Stimulated activated CD4-positive, alpha-beta T cell treated with anti-CD3 and anti-CD28 coated beads, Interleukin-12 subunit alpha, Interleukin-12 subunit beta, amount 100 ng/mL, for 24 hours (primary cell): Measurements from ENCODE around the gene P2RX2.
"Not testable (repeated sequence)": the region's sequence is repeated elsewhere in the genome, so short reads cannot be mapped to it uniquely, and the experiment has no call there.

Source experiments
- DNase-seq, 2 experiments: peaks; one replicate each; pipeline ENCODE4 v3.0.0-alpha.2; 2020; ENCODE audit warnings: low read depth in 2 of 2

The P2RX2 gene

DNA sequence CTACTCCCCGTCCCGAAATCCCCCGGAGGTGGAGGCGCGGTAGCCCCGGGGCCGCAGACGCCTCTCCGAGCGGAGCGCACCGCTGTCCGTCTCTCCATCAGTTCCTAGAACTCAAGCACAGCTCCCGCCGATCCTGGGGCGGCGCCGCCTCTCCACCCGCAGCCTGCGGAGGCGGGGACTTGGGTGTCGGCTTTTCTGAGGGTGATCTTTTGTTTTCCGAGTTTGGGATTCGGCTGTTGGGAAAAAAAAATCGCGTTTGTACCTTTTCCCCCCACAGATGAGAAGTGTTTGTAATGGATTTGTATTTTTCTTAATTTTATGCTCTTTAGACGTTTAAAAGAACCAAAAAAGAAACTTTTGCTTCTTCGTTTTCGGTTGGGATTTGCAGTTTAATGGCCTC is 34.8 kb upstream of the P2RX2 start:
- no peak for DNase-seq

DNA sequence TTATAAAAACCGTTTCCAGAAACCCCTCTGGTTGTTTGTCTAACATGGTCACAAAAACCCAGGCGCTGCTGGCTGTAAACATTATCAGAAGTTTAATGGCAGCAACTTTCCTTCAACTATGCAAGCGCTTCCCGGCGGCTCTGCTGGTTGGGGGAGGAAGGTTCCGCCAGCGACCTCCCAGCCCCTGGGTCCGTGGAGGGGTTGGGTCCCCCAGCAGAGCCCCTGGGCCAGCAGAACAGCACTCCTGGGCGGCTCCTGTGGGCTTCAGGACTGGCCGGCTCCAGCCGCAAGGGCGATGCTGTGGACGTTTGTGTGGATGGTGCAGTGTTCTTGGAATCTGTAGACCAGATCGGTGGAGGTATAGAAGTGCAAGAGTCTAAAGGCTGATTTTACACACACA is 34.1 kb upstream of the P2RX2 start:
- no peak for DNase-seq

DNA sequence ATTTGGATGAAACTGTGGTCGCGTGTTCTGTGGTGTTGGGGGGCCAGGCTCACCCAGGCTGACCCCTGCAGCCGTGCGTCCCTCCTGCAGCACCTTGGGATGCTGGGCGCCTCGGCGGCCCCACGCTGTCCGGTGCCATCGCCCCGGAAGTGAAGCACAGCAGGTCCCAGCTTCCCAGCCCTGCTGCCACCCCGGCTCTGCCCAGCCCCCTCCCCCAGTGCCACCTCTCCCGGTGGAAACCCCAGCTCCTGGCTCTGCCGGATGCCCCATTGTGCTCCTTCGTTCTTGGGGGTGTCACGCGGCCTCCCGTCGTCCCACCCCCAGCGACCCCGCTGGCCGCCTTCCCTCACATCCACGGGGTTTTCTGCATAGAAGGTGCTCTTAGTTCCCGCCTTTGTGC is 33.4 kb upstream of the P2RX2 start:
- DNase-seq, result no peak

DNA sequence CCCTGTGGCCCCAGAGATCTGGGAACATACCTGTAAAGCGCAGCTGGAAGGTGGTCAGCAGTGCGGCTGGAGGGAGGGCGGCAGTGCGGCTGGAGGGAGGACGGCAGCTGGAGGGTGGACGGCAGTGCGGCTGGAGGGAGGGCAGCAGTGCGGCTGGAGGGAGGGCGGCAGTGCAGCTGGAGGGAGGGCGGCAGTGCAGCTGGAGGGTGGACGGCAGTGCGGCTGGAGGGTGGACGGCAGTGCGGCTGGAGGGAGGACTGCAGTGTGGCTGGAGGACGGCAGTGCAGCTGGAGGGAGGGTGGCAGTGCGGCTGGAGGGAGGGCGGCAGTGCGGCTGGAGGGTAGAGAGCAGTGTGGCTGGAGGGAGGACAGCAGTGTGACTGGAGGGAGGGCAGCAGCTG is 31.6 kb upstream of the P2RX2 start:
- DNase-seq, result no peak

DNA sequence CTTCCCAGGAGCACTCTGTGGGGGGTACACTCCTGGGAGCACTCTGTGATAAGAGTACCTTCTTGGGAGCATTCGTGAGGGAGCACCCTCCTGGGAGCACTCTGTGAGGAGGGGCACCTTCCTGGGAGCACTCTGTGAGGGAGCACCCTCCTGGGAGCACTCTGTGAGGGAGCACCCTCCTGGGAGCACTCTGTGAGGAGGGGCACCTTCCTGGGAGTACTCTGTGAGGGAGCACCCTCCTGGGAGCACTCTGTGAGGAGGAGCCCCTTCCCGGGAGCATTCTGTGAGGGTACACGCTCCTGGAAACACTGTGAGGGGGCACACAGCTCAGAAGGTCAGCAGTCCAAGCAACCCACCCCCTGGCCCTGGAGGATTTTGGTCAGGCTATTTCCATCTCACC is 30.8 kb upstream of the P2RX2 start:
- no peak for DNase-seq

DNA sequence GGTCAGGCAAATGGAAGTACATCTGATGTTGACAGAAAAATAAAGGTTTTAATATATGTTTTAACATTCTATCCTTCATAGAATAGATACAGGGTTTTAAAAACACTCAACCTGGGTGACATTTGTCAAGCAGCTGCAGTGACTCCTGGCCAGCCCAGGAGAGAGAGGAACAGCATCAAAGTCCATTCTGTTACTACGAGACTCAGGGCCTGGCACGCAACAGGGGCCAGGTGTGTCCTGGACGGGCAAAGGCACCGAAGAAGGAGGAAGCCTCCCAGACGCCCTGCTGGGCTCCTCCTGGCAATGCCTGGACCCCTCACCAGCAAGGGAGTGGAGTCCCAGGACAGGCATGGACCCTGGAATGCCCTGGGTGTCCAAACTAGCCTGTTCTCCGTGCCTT is 30.3 kb upstream of the P2RX2 start:
- no peak for DNase-seq

DNA sequence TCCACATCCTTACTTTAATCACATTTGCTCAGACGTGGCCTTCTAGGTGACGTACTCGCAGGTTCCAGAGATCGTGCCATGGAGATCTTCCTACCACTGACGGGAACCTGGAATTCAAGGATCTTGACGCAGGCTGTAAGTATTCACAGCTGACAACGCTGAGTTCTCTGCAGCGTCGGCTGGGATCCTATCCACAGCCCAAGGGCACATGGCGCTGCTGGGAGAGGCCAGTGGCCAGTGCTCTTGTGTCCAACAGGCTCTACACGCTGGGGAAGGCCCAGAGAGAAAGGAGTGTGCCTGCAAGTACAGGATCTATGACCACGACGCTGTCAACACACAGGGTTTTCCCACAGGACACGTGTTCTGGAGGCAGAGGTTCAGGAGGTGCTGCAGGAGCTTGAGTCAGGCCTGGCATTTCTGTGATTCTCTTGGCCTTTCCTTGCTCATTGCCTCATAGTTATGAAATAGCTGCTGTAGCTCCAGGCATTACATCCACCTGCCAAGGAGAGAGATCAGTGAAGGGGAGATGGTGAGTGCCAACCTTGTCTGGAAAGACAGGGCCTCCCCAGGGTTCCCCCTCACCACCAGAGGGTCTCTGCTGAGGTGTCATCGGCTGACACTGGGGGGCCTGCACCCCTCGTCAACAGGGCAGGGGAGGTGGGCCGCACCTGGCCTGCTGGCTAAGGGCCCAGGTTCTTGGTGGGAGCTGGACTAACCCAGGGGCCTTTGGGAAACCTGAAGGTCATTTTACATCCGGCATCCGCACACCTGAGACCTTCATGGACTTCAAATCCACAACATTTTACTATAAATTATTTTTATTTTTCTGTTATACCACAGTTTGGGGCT is 29.5 kb upstream of the P2RX2 start:
- DNase-seq, result no peak

DNA sequence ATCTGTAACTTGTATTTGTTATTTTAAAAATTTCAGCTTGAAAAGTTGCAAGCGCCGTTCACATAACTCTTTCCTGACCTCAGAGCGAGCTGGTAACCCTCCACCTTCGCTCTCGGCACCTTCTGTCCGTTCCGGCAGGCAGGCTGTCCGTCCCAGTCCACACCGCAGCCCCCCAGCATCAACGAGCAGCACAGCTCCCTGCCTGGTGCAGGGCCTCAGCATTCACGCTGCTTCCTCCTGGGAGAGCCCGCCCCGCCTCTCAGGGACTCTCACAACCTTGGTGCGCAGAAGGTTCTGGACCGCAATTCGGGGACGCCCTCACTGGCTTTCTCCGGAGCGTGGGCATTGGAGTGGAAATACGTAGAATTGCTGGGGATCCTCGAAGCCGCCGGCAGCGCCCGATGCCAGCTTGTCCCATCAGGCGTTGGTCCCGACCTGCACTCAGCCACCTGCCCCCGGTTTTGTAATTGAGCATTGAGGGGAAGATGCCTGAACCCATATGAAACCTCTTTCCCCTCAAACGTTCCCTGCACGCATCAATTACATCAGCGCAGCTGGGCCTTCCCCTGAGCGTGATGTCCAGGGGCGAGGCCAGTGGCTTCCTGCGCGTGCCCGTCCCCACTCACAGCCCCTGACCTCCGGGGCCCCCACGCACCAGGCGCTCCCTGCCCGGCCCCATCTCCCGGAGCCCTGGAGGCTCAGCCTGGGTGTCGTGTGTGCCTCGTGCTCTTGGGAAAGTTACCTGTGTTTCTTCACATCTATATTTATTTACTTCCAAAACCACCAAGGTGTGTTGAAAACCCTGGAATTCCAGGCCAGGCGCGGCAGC is 27.3 kb upstream of the P2RX2 start:
- no peak for DNase-seq

DNA sequence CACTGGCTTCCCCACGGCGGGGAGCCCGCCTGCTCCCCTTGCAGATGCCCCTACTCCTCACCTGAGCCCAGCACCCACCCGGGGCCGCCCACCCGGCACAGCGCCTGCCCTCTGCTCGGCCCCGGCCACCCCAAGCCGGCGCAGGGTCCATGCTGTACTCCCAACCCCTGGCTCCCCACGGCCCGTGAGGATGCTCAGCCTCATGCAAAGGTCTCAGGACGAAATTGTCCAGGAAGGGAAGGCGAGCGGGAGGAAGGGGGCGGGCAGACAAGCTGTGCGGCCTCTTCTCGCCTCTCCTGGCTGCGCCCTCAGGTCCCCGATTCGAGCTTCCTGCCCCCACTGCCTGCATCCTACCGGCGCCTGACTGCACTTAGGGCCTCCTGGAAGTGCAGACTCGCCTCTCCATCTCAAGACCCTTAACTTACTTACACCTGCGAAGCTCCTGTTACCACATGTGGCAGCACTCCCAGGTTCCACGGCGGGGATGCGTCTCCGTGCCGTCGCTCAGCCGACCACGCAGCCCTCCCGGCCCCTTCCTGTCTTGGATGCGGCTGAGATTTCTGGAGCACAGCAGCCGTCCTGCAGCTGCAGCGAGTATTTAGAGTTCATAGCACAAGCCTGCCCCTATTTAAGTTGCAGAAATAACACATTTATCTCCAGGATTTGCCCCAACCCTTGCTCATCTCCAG is 26.1 kb upstream of the P2RX2 start:
- no peak for DNase-seq

DNA sequence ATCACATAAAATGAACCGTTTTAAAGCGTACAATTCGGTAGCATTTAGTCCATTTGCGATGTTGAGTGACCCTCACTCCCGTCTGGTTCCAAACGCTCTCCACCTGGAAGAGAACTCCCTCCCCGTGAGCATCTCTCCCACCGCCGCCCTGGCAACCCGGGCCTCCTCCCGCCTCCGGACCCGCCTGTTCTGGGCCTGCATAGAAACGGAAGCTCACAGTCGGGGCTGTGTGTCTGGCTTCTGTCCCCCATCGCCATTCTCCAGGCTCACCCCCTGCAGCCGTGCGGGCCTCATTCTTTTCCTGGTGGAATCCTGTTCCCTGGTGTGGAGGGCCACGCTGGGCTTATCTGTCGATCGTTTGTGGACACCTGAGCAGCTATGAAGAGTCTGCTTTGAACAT is 25.5 kb upstream of the P2RX2 start:
- no peak for DNase-seq

DNA sequence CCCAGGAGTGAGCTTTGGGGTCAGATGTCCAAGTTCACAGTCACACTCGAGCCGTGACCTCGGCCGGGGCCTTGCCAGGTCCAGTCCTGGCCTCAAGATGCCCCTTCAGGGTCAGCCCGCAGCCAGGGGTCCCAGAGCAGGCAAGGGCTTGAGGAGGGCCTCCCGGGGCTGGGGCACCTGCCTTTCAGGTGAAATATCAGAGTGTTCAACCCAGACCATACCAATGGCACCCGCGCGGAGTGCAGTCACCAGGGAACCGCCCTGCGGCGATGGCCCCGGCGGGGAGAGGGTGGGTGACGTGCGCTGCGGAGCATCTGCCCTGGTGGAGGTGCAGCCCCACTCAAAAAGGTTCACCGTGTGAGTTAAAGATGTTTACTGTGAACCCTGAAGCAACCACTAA is 25.1 kb upstream of the P2RX2 start:
- DNase-seq, result no peak

DNA sequence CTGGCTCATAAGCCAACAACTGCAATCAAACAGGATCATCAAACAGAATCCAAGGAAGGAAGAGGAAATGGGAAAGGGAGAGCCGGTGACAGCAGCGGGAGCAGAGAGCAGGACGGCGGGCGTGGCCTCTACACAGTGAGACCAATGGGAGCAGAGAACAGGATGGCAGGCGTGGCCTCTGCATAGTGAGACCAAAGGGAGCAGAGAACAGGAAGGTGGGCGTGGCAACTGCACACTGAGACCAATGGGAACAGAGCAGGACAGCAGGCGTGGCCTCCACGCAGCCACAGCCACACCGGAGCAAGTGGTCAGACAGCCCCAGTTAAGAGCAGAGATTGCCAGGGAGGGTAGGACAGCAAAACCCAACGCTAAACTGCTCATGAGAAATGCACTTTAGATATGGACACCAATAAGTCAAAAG is 24.6 kb upstream of the P2RX2 start:
- DNase-seq, result peak in 1 of 2 experiments; percentile 18

DNA sequence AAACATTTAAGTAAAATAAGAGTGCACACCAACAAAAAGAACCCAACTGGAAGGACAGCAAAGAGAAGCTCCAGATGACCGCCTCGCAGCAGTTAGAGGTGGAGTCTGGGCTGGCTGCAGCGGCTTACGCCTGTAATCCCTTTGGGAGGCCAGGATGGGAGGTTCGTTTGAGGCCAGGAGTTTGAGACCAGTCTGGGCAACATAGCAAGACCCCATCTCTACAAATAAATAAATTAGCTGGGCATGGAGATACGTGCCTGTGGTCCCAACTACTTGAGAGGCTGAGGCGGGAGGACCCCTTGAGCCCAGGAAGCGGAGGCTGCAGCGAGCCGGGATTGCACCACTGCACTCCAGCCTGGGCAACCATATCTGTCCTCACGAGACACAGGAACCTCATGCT is 23.4 kb upstream of the P2RX2 start:
- no peak for DNase-seq

DNA sequence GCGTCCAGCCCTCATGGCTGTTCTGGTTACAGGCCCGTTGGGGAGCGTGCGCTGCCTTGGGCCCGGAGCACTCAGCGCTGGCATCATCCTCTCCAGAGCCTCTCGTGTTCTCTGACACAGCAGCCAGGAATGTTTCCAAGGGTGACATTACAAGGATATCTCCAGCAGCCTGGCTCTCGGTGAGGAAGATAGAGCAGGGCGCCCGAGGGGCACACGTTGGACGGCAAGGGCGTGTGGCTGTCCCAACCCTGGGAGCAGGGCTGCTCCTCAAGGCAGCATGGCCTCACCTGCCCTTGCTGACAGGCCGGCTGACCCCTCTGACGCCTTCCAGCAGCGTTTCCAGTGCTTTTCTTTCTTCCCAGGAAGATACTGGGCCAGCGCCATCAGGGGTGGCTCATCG is 22.6 kb upstream of the P2RX2 start:
- DNase-seq, result no peak

DNA sequence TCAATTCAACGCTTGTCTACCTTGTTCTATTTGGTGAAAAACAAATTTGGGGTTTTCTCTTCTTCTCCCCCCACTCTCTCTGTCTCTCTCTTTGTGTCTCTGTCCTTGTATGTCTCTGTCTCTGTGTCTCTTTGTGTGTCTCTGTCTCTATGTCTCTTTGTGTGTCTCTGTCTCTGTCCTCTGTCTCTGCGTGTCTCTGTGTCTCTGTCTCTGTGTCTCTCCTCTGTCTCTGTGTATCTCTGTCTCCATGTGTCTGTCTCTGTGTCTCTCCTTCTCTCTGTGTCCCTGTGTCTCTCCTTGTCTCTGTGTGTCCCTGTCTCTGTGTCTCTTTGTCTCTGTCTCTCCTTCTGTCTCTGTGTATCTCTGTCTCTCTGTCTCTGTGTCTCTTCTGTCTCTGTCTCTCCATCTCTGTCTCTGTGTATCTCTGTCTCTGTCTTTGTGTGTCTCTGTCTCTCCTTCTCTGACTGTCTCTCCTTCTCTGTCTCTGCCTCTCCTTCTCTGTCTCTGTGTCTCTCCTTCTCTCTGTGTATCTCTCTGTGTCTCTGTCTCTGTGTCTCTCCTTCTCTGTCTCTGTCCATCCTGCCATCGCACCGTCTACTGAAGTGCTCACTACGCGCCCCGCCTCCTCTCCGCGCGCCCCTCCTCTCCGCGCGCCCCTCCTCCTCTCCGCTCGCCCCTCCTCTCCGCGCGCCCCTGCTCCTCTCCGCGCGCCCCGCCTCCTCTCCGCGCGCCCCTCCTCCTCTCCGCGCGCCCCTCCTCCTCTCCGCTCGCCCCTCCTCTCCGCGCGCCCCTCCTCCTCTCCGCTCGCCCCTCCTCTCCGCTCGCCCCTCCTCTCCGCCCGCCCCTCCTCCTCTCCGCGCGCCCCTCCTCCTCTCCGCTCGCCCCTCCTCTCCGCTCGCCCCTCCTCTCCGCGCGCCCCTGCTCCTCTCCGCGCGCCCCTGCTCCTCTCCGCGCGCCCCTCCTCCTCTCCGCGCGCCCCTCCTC is 21.0 kb upstream of the P2RX2 start:
- DNase-seq, result no peak

DNA sequence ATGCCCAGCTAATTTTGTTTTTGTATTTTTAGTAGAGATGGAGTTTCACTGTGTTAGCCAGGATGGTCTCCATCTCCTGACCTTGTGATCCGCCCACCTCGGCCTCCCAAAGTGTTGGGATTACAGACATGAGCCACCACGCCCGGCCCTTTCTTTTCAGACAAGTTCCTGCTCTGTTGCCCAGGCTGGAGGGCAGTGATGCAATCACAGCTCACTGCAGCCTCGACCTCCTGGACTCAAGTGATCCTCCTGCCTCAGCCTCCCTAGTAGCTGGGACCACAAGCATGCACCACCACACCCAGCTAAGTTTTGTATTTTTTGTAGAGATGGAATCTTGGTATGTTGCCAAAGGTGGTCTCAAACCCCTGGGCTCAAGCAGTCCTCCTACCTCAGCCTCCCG is 19.1 kb upstream of the P2RX2 start:
- not testable (repeated sequence) for DNase-seq

DNA sequence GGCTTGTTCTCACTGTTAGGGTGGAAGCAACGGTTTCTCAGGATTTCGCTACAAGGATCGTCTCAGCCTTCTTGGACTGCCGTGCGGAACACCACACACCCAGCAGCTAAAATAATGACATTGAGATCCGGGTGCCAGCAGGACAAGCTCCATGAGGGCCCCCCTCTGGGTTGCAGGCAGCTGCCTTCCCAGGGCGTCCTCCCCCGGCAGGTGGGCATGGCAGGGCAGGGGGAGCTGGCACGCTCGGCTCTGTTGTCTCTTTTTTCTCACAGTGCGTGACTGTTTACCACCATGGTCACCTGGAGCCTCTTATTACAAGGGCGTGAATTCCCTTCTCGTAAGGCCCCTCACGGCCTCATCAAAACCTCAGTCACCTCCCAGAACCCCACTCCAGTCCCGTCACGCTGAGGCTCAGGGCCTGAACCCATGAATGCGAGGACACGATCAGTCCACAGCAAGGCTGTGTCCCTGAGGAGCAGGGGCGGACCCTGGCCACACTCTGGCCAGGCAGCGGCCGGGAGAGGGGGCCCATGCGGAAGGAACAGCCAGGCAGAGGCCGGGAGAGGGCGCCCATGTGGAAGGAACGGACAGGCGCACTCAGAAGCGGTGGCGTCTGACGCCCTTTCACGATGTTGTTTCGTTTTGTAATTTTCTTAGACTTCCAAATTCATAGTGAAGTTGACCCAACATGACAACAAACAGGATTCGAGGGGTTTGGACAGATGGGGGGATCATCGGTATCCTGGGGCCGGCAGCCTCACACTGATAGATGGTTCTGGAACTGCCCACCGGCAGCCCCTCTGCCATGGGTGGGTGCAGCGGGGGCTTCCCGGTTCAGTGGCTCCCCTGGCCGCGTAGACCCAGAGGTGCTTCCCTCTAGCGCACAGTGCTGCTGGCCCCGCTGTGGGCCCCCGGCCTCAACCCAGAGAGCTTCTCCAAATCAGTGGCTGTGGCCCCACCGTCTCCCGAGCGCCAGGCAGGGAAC is 18.2 kb upstream of the P2RX2 start:
- no peak for DNase-seq

DNA sequence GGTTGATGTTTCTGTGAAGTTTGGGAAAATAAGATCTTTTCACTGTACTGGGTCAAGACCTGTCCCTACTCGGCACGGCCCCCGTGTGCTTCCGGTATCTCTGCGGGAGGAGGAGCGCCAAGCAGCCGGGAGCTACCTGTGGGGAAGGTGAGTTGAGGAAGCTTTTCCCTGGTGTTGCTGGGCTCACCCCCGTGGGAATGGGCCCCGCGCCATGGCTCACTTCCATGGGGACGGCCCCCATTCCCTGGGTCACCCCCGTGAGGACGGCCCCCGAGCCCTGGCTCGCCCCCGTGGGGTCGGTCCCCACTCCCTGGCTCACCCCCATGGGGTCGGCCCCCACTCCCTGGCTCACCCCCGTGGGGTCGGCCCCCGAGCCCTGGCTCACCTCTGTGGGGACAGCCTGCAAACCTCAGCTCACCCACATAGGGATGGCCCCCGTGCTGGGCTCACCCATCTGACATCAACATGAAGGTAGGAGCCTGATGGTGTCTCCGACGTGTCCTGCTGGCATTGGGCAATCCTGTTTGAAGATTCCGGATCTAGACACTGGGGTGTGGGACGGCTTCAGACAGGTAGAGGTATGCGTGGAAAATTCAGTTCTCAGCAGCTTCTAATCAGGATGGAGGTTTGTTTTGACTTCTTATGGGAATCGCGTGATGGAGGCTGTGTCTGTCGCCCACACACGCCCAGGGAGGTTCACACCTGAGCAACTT is 17.2 kb upstream of the P2RX2 start:
- DNase-seq, result no peak

DNA sequence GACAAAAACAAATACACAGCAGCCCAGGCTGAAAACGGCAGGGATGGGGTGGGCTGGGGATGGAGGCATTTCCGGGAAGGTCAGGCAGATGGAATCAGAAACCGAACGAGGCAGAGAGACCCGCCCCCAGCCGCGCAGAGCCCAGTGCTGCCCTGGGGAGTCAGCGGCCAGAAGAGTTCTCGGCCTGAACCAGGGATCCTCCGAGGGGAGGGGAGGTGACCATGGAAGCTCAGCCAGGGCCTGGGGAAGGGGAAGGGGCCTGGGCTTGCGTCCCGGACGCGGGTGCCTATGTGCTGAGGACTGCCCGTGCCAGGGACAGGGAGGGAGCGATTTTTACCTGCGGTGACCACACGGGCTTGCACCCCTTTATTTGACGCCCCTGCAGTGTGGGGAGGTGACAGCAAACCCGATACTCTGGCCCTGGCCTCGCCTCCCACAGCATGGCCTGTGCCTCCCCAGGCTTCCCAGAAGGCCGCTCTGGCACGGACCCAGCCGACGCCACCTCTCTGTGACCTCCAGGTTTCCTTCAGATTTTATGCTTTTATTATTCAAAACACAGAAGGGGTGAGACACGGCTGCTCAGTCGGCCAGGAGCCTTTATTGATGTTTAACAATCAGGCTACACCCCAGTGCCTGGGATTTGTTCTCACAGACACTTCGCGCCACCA is 15.9 kb upstream of the P2RX2 start:
- no peak for DNase-seq
